Tibial nerve (tissue), 4 donors: ENCODE data around the gene AUNIP.

Source experiments
- CTCF ChIP-seq, 5 experiments: fragments of 200-600 bp in 3 of 5; fragments of 450-650 bp in 2 of 5; sonication (generic) in 3 of 5; IDR thresholded peaks; one replicate each; pipeline ENCODE4 v1.5.1; 2016 to 2019; ENCODE audit warnings: antibody characterized with exemption in 5 of 5, mild to moderate bottlenecking in 3 of 5, moderate library complexity in 2 of 5
- EP300 ChIP-seq, 2 donors: sonication (generic); formaldehyde crosslinking; IDR thresholded peaks; one replicate each; pipeline ENCODE4 v1.6.1; 2017; ENCODE audit warnings: antibody characterized with exemption in 2 of 2, mild to moderate bottlenecking in 1 of 2
- POLR2A ChIP-seq, 2 donors: fragments of 450-650 bp; IDR thresholded peaks; one replicate each; pipeline ENCODE4 v1.6.1; 2017; ENCODE audit warnings: antibody characterized with exemption in 2 of 2, mild to moderate bottlenecking in 2 of 2, moderate library complexity in 2 of 2

- TF ChIP-seq CTCF (IDR thresholded peaks at IDR 0.05) (no peak), POLR2A (IDR thresholded peaks at IDR 0.05) (no peak), EP300 (IDR thresholded peaks at IDR 0.05) (no peak)
These were observed 43.0 kb downstream of the AUNIP start for GRCh38 chr1:25816112-25816718.
